HG03469 (cell line): ENCODE data around the gene TLK1.
"Not testable (repeated sequence)": the region's sequence is repeated elsewhere in the genome, so short reads cannot be mapped to it uniquely, and the experiment has no call there.

Experiments
- ATAC-seq: cut with Tn5 transposase; IDR thresholded peaks from one replicate; pipeline ENCODE4 v1.9.1; 2021; ENCODE audit warnings: mild to moderate bottlenecking, moderate library complexity, moderate number of reproducible peaks; ENCODE audit not compliant: unreplicated experiment

TLK1 gene

GRCh38 chr2:171086352-171087290 is 74.1 kb downstream of the TLK1 start:
- ATAC-seq, result no peak

GRCh38 chr2:171084128-171084527 is 76.6 kb downstream of the TLK1 start:
- ATAC-seq, result no peak

GRCh38 chr2:171083451-171083850 is 77.2 kb downstream of the TLK1 start:
- no peak for ATAC-seq

GRCh38 chr2:171081649-171082111 is 79.0 kb downstream of the TLK1 start:
- no peak for ATAC-seq

DNA sequence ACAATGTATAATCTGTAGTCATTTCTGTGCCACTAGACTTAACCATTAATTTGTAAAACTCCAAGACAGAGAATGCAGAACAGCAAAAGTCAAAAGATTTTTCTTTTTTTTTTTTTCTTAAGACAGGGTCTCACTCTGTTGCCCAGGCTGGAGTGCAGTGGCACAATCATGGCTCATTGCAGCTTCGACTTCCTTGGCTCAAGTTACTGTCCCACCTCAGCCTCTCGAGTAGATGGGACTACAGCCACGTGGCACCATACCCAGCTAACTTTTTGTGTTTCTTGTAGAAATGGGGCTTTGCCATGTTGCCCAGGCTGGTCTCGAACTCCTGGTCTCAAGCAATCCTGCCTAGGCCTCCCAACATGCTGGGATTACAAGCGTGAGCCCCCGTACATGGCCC is 80.1 kb downstream of the TLK1 start:
- ATAC-seq, result no peak

GRCh38 chr2:171076422-171076821 is 84.3 kb downstream of the TLK1 start:
- not testable (repeated sequence) for ATAC-seq

- no peak for ATAC-seq
Observed at GRCh38 chr2:171072164-171072563, 88.5 kb downstream of the TLK1 start.

GRCh38 chr2:171069286-171069956 is 91.3 kb downstream of the TLK1 start:
- no peak for ATAC-seq

- no peak for ATAC-seq
Observed at GRCh38 chr2:171066110-171066509, 94.6 kb downstream of the TLK1 start.

DNA sequence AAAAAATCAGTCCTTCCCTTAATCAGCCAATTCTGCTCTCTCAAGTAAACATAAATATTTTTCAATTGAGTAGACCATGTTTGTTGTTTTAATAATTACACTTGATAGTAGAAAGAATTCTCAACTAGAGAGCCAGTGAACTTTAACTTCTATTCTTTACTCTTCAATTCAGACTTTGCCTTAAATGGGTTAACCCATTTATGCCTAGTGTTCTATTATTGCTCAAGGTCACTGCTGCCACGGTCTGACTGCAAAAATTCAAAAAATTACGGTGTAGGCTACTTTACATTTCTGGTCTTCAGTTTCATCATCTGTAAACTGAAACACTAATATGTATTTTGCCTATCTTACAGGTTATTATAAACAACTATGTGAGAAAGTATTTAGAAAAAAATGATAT is 103.1 kb downstream of the TLK1 start:
- no peak for ATAC-seq

DNA sequence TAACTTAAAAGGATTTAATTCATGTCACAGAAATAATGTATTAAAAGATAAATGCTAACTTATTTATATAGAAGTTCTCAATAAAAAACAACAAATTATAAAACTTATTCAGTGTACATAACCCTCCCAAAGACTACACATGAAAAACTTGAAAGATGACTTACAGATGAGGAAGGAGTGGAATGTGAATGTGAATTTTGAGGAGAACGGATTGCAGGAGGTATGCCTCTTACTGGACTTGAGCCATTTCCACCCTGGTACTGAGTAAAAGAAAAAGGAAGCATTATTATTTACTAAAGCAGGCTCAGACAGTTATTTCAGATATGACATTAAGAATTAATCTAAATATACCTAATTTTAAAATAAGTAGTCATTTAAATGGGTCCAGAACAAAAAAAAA is 104.4 kb downstream of the TLK1 start:
- no peak for ATAC-seq

- no peak for ATAC-seq
Observed at GRCh38 chr2:171049691-171050090, 111.0 kb downstream of the TLK1 start.

DNA sequence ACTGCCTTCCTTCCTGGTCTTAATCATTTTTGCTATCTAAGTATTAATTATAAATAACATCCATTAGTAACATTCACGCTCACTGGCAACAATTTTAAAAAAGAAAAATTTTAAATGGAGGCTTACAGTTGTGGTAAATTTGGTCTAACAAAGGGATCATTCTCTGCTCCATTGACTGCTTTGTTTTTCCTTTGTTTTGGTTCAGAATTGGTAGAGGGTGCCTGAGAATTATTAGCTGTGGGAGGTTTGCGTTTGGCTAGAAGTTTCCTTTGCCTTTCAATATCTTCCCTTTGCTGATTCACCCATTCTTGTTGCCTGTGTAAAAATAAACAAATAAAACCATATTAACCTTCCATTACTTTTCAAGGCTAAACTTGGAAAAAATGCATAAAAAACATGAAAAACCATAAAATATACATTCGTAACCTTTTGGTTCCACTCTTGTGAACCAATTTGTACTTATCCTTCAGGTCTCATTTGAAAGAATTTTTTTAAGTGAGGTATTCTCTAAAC is 114.6 kb downstream of the TLK1 start:
- ATAC-seq, result no peak

GRCh38 chr2:171044416-171044815 is 116.3 kb downstream of the TLK1 start:
- ATAC-seq, result no peak

- no peak for ATAC-seq
Observed at GRCh38 chr2:171042253-171042969, 118.3 kb downstream of the TLK1 start.

DNA sequence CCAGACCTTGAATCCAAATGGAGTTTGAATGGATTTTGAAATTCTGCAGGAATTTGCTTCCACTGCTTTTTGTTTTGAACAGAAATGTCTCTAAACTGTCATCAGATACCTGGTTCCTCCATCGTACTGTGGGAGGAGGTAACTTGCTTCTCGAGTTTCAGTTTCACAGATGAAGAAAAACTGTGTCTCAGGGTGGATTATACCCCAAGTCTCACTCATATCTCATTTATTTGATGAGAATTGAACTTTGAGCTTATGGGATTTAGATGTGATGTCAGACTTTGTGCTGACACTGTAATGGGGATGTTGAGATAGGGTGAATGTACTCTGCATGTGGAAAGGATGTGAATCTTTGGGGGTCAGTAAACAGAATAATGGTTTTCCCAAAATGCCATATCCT is 124.2 kb downstream of the TLK1 start:
- ATAC-seq, result no peak

DNA sequence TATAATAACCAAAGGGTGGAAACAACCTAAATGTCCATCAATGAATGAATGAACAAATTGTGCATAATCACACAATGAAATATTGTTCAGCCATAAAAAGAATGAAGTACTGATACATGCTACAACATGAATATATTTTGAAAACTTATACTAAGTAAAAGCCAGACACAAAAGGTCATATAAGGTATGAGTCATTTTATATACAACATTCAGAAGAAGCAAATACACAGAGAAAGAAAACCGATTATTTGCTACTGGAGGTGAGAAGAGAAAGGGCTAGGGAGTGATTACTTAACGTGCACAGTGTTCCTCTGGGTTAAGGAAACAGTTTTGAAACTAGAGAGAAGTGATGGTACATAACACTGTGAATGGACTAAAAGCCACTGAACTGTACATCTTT is 126.4 kb downstream of the TLK1 start:
- ATAC-seq, result no peak

DNA sequence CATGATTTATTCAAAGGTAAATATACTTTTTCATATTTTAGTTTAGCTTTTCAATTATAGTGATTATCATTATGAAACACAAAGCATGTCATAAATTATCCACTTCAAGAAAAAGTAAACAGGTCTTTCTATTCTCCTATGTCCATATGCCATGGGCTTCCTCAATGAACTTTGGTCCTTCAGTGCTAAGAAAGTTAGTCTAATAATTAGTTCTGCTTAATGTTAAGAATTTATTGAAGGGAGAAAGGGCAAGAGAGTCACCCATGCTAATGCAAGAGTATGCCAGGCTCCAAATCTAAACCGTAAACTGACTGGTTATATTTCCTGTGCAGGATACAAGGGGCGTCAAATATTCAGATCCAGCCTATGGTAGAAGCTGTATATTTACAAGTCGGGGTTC is 135.5 kb downstream of the TLK1 start:
- ATAC-seq, result no peak

DNA sequence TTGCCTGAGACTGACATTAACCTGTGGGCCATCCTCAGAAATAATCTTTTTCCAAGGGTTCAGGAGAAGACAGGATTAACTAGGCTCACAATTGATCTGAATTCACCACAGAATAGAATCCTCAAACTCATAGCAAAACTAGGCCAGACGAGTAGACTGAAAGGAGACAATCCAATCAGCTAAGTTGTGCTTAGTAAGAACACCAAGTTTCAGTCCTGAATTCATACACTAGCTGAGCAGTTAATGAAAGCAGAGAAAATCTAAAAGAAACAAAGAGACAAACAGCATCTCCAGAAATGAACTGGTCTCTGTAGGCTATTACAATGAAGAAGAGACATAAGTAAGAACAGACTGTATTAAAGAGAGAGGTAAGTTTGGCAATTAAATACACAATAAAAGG is 142.2 kb downstream of the TLK1 start:
- ATAC-seq, result peak; percentile 42

DNA sequence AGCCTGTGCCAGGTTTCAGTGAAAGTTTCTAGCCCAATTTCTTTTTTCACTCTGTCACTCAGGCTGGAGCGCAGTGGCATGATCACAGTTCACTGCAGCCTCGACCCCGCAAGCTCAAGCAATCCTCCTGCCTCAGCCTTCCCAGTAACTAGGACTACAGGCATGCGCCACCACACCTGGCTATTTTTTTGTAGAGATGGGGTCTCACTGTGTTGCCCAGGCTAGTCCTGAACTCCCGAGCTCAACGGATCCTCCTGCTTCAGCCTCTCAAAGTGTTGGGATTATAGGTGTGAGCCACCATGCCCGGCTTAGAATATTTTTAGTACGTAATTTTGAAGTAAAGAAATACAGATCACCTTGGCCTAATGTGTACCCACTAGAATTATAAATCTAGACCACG is 144.6 kb downstream of the TLK1 start:
- ATAC-seq, result no peak

DNA sequence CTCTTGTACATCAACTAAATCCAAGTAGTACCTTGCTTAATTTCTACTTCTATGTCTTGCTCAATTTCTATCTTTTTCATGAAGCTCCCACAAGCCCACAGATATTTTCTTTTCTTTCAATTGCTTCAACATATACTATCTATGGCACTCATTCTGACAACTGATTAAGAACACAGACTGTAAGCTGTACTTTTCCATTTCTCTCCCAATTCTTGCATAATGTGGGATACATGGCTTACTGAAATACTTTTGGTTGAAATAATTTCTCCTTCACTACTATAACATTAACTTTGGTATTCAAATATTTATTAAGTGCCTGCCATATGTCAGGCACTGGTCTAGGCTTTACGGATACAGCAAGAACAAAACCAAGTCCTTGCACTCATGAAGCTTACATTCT is 146.8 kb downstream of the TLK1 start:
- no peak for ATAC-seq
